ENCODE data around the gene SCTR.

Gene SCTR

DNA sequence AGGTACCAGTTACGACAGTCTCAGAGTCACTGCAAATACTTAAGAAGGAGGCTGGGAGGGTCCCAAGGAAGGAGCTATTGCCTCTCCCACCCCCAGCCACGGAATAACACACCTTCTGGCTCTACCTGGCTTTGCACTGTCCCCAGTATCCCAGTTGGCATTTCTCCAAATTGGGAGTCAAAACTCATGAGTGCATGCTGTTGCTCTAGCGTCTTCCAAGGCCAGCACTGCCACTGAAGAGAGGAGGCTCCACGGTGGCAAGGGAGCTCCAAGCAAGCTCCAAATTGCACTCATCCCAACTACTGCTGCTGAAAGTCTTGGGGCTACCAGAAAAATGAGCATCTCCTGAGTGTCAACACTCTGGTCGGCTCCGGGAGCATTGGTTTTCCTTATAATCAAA lies 1.6 kb downstream of the SCTR start:
- no peak for DNase-seq

DNA sequence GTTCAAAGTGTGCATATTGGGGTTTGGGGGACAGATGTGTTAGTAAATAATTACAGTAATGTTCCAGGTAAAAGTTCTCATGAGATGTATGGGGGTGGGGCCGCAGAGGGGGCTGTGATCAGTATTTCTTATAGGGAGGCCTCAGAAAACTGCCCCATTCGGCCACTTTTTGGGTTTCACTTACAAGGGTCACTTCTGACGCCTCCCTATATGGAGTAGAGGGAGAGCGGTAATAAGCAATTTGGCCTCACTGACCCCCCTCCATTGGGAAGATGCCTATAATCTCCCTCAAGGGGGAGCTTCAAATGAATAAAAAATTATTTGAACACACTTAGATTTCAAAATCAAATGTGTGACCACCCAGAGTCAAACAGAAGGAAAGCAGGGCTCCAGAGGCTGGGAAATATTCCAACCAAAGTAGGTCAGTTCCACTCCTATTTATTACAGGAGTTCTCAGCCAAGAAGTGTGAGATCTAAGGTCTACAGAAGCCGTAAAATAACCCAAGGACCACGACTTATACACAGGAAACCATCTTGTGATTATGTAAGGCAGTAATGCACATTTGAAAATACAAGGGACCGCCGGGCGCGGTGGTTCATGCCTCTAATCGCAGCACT lies 2.7 kb downstream of the SCTR start:
- DNase-seq: no peak

DNA sequence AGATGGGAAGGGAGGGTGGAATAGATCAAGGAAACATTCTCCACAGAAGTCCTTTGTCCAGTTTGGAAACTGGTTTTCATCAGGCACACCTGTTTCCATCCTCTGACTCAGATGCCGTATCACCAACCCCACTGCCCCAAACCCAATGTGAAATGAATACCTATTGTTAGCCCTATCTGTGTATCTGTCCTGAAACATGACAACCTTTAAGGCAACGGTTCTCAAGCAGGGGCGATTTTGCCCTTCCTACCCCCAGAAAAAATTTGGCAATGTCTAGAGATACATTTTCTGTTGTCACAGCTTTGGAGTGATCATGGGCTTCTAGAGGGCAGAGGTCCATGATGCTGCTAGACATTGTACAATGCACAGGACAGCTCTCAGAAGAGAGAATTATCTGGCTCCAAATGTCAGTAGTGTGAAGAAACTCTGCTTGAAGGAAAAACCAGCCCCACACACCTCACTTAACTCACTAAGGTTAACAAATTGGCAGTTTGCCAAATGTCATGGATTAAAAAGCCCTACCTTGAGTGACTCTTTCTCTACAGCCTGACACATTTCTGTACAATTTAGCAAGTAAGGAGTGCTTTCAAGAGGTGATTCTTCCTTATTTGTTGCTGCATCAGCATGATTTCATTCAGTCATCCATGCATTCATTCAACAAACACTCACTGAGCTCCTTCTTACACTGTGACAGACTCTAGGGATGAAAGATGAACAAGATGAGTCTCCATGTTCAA lies 3.4 kb downstream of the SCTR start:
- DNase-seq: no peak

DNA sequence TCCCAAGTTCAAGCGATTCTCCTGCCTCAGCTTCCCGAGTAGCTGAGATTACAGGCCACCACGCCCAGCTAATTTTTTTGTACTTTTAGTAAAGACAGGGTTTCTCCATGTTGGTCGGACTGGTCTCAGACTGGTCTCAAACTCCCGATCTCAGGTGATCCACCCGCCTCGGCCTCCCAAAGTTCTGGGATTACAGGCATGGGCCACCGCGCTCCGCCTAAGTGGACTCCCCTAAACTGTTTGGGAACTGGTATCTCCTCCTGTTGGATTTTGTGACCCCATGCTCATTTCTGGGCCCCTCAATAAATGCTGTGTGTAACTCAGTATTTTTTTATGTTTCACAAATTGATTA lies 5.2 kb downstream of the SCTR start:
- DNase-seq: no peak

DNA sequence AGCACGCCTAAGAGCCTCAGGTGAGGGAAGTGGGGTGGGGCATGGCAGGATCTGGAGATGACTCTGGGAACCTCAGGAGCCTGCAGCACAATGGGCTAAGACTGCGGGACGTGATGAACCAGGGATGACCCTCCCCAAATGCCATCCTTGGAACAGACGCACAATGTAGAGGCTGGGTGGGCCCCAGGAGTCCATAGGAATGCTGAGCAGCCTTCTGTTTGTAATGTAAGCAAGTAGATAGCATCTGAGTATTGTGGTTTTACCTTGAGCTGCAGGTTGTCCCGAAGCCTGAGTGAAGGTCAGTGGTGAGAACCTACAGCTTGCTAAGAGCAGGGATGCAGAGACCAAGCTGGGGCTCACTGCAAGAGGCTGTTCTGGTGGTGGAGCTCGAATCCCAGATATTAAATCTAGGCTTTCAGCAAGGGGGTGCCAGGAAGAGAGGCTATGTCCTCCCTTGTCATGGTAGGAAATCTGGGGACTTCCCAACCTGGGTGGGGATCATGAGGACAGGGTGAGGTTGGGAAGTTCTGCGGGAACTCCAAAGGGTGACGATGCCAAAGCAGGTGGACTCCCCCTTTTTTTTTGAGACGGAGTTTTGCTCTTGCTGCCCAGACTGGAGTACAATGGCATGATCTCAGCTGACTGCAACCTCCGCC lies 5.8 kb downstream of the SCTR start:
- no peak for DNase-seq

DNA sequence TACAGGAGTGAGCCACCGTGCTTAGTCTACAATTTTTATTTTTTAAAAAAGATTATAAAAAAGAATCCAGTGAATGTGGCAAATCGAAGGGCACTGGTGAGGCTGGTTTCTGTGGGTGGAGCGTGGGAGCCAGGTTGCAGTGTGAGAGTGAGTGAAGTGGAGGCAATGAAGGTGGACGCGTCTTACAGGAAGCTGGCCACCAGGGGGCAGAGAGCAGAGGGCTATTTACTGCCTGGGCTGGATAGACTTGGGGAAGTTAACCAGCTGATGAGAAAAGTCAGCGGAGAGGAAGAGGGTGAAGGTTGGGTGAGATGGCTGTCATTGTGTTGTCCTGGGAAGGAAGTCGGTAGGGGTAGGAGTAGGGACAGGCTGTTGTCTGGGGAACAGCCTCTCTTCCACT lies 6.8 kb downstream of the SCTR start:
- DNase-seq: peak; percentile 73

DNA sequence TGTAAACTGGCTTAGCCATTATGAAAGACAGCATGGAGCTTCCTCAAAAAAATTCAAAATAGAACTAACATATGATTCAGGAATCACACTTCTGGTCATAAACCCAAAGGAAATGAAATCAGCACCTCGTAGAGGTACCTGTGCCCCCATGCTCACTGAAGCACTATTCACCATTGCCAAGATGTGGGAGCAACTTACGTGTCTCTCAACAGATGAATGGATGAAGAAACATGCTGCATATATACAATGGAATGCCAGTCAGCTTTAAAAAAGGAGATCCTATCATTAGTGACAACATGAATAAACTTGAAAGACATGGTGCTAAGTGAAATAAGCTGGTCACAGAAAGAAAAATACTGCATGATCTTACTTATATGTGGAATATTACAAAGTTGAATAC lies 8.2 kb downstream of the SCTR start:
- no peak for DNase-seq

DNA sequence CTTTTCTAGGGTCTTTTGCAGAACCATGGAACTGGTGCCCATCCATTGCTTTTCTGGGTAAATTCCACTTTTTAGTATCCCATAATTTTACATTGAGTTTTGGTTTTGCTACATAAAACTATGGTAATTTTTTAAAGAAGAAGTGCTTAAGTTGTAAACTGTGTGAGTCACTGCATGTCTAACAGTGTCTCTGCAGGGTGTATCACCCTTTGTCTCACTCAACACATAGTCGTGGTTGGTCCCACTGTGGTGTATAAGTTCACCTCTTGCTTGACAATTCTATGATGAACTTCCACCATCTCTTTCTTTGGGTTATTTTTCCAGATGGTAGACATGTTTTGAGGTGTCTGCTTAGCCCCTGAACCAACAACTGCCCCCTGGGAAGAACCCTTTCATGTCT lies 10.5 kb downstream of the SCTR start:
- no peak for DNase-seq

DNA sequence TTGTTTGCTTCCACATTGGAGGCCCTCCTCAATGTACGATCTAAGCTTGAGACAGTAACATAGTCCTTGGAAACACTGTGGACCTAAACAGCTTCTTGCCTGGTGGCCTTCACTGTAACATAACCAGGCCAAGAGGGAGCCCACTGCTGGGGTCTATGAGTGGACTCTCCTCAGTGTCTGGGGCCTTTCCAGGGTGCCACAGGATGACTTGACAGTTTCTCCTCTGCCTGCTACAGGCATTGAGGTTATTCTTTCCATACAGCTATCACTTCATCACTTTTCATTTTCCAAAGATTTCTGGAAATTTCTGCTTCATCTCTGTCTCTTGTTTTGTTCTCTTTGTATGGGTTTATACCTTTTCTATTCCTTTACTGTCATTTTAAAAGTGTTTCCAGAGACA lies 11.3 kb downstream of the SCTR start:
- no peak for DNase-seq

DNA sequence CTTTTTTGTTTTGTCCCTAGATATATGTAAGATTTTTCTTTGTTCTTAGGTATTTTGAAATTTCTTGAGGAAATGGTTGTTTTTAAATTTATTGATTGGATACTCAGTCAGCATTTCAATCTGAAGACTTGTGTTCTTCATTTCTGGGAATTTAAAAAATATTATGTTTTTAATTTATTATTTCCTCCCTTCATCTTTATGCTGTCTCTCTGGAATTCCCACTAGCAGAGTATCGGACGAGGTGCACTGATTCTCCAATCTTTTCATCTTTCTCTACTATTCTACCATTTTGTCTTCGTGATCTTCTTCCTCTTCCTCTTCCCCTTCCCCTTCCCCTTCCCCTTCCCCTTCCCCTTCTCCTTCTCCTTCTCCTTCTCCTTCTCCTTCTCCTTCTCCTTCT lies 12.3 kb downstream of the SCTR start:
- no peak for DNase-seq

DNA sequence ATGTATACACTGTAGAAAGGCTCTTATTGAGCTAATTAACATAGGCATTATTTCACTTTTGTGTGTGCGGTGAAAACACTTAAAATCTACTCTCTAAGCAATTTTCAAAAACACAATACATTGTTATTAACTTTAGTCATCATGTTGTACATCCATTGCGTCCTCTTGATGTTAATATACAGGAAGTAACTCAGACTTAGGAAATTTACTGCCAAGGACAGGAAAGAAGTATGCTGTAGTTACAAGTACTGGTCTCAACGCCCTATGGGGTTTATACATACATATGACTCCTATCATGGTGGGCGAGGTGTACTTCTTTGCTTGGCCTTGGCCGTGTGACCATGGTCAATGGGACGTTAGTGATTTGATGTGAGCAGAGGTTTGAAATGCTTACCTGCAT lies 15.5 kb downstream of the SCTR start:
- no peak for DNase-seq

DNA sequence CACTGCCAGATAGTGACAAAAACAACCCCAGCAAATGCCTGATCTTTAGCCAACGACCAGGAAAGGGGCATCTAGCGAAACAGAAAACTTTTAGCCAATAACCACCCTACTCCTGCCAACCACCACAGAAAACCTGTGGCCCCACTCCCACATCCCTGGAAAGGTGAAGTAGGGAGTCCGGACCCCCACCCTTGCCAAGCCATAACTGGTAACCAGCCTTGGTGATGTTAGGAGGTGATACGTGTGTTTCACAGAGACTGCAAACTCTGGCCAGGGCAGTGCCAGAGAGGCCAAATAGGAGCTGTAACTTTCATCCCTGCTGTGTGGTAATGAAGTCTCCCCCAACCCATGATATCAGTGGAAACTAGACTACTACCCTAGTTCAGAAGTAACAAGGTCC lies 27.6 kb downstream of the SCTR start:
- no peak for DNase-seq

DNA sequence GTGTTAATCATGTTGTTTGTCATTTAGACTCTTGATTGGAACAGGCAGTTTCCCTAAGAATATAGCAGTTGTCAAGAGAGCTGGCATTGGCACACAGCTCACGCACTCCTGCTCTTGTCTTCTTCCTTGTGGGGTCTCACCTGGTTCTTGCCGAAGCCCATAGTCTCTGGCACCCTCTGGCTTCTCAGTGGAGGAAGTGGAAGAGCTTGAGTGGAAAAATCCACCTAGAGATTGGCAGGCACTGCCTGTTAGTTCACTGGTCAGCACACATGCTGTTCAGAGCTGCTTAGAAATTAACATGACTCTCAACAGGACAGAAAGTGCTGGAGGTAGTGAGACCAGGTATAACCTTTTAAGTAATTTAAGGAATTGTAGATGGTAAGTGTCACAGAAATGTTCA lies 28.3 kb downstream of the SCTR start:
- no peak for DNase-seq

DNA sequence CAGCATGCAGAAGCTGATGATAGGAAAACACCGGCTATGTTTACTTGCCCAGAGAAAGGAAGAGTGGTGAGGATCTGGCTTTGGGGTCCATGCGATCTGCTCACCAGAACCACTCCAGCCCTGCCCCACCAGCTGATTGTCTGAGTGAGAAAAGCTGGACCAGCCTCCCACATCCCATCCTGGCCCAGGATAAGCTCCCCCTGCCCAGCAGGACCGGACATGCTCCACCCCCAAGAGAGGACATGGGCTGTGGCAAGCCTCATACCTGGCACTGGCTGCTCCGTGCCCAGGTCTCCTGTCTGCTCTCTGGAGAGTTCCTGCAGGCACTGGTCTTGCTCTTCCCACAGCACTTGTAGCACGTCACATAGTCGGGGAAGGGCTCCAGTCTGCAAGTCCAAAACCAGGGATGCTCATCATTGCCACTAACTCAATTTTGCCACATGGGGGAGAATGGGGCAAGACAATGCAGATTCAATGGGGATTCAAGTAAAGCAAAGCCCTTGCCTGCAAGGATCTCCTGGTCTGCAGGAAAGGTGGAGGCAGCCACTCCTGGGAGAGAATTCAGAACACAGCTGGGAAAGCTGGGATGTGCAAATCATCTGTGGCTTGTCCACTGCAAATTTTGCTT lies 30.0 kb downstream of the SCTR start:
- no peak for DNase-seq

DNA sequence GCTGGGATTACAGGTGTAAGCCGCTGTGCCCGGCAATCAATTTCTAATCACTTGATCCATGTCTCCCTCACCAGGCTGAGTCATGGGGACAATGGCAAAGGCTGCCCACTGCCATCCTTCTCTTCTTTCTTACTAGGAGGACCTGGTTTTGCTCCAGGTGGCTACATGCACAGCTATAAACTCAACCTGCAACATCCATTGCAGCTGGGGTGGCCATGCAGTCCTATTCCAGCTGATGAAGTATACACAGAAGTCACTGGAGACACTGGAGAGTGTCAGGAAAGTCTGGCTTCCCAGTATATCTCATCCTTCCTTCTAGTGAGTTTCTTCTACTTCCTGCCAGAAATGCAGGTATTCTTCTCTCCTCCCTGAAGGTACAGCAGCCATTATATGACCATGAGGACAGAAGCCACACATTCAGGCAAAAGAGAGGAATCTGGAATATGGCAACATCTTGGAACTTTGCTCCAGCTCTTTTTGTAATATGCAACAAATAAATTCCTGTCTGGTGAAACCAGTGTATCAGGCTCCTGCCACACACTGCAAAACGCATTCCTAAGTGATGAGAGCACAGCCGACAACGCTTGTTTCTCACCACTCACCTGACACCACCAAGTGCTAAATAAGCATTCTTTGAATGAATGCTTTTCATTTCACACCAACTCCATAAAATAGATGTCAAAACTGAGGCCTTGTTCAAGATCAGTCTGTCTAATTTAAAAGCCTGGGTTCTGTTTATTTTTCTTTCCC lies 32.3 kb downstream of the SCTR start:
- DNase-seq: no peak

DNA sequence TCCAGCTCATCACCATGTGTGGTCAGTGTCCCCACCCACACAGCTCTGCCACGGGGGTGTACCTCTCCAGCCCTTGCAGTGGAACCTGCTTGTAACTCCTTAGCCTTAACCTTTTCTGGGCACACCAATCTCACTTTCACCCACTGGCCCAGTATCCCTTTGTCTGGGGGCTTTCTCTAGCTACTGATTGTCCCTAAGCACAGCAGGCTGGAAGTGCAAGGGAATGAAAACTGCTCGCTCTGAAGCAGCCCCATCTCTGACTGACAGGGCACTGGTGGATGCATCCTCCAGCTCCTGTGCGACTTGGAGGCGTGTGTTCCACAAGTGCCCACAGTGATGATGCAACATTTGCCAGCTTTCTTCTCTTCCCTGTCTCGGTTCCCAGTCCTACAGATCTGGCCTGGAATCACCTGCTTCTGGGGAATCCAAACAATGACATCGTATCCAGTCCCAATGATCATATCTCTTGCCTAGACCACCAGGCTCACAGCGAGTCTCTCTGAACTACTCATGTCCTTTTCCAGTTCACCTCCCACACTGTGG lies 33.6 kb downstream of the SCTR start:
- no peak for DNase-seq

DNA sequence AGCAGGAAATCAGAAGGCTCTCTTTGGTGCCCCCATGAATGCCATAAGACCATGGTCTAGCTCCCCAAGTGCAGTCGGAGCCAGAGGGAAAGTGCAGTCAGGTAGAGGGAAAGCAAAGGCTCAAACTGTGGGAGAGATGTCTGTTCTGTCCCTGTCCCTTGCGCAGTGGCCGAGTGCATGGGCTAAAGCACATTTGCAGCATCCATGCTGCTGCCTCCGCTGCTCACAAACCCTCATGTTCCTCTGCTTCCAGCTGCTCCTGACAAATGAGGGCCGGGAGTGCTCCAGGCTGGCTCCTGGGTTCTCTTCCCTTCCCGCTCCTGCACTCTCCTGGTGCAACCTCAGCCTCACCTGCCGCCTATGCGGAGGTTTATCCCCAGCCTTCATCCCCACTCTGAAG lies 34.2 kb downstream of the SCTR start:
- no peak for DNase-seq

DNA sequence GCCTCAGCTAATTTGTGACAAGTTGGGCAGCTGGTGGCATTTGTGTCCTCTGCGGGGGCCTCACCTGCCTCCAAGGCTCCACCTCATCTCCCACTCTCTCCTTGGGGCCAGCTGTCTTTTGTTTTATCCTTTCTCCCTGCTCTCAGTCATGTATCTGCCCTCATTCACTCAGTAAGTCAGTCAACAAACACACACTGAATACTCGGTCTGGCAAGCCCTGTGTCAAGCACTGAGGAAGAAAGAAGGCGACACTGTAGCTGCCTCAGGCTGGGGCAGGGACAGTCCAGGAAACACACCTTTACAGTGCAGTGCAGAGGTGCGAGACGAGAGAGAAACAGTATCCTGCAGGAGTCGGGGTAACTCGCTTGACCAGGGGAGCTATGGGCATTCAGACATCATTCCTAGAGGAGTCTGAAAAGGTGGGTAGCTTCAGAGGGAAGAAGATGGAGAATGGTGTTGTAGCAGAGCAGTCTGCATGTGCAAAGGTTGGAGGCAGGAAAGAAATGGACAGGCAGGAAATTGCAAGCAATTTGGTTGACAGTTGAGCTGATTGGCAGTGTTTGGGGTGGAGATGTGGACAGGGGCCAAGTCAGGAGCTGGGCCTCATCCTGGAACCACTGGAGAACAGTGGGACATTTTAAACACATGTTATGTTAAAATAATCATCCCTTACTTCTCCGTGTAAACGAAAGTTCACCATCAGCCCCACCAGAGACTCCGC lies 34.9 kb downstream of the SCTR start:
- no peak for DNase-seq

DNA sequence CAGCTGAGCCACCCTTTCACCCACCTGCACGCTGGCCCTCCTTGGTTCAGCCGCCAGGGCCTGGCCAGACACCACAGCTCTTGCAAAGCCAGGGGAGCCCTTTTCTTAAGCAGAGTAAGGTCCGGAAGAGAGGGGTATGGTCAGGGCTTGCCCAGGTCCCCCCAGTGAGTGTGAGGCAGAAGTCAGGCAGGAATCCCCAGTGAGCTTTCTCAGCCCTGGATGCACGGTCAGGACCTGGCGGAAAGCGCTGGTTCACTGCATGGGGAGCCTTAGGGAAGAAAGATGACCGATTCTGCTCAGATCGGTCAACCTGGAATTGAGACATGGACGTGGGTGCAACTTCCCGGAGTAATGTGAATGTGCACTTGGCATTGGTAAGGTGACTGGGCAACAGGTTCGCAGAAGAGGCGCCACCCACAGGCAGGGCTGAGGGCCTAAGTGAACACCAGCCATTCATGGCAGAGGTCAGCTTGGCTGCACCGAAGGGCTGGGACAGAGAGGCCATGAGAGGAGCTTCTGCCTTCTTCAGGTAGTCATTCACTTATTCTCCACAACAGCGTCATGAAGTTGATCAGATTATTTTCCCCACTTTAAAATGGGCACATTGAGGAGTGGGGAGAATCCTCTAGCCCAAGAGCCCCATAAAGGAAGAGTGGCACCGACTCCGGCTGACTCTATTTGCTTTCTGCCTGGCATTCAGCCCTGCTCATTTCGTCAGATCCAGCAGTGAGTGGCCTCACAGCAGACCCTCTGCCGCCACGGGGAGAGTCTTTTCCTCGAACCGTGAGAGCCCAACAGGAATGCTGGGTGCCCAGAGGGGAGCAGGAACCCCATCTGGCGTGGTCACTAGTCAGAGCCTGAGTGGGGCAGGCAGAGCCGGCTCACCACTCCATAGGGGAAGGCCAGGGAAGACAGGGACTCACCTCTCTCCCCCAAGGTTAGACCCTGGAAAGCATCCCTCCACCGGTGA lies 35.8 kb downstream of the SCTR start:
- no peak for DNase-seq

DNA sequence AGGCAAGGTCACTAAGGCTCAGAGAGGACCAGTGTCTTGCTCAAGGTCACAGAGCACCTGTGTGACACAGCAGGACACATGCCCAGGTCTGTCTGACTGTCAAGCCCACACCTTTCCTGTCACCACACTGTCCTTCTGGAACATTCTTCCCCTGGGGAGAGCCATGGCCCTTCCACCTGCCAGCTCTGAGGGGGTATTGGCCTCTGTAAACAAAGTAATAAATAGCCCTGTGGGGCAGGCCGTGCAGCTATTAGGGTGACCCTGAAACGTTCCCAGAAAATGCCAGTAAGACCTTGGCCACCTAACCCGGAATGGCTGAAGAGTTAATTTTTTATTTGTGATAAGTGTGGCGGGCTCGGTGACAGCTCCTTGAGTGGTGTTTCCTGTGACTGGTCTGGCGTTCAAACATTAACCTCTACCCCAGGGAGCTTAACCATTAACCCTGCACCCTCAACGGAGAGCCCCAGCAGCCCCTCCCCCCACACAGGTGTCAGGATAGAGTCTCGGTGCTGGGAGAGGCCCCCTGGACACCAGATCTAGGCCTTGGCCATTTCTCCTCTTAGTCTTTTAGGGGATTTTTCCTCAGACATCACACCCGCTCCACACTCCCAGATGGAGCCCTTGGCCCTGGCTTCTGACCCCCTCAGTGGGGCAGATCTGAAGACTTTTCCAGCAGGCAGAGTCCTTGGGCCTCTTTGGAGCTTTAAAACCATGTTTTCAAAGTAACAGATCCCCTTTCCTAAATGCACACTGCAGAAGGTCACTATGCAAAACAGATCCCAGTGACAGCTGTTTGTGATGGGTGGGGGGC lies 36.6 kb downstream of the SCTR start:
- no peak for DNase-seq
